ENCODE measurements around the gene CEP295NL. TPM values are rescaled to one million over a fixed set of nuclear protein-coding genes. Genes with fewer than 3 reads are reported as not detected.

The CEP295NL gene
- total RNA-seq, 1 experiment from 2014 or later: 1.8 TPM

DNA sequence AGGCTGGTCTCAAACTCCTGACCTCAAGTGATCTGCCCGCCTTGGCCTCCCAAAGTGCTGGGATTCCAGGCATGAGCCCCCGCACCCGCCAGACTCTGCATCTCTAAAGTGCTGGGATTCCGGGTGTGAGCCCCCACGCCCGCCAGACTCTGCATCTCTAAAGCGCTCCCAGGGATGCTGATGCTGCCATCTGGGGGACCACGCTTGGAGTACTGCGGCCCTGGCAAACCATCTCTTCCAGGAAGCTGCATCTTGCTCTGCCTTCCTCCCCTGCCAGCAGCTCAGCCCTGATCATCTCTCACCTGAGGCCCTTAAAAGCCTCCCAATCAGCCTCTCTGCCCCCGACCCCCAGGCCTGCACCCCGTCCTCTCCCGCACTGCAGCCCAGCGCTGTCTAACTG, 4.1 kb downstream of the CEP295NL start:
- Histone ChIP-seq H4K20me1 (ENCODE audit: low read length) (no peaks in the 10 kb centered on the region), H3K4me1 (ENCODE audit: insufficient read depth, low read length) (no peaks in the 10 kb centered on the region), H3K9ac (ENCODE audit: low read length) (no peak overlapping the region), H3K9me3 (ENCODE audit: low read length) (no peaks in the 10 kb centered on the region), H3K4me3 (ENCODE audit: low read length) (no peak overlapping the region), H2AFZ (ENCODE audit: low read length) (no peak overlapping the region), H3K36me3 (ENCODE audit: low read depth, low read length) (no peaks in the 10 kb centered on the region; the same call in 1 of the 2 replicates), H3K9me2 (replicated peaks; ENCODE audit: low read length) (no peaks in the 10 kb centered on the region), H3K27me3 (ENCODE audit: low read length) (no peaks in the 10 kb centered on the region), H3K79me2 (ENCODE audit: low read length) (no peaks in the 10 kb centered on the region), H3F3A (ENCODE audit: low read length, unreplicated experiment) (no peaks in the 10 kb centered on the region), H3K27ac (ENCODE audit: low read length) (no peak overlapping the region), H3K4me2 (ENCODE audit: low read length) (no peak overlapping the region)
- BruUV-seq (replicated peaks): no TSS peak
- TF ChIP-seq EZH2phosphoT487 (IDR thresholded peaks at IDR 0.05; ENCODE audit: borderline replicate concordance, low read length): no peak
- no peak for TF ChIP-seq EZH2 (IDR thresholded peaks at IDR 0.05; ENCODE audit: low read length, unreplicated experiment)
- TF ChIP-seq, protein P1, sequence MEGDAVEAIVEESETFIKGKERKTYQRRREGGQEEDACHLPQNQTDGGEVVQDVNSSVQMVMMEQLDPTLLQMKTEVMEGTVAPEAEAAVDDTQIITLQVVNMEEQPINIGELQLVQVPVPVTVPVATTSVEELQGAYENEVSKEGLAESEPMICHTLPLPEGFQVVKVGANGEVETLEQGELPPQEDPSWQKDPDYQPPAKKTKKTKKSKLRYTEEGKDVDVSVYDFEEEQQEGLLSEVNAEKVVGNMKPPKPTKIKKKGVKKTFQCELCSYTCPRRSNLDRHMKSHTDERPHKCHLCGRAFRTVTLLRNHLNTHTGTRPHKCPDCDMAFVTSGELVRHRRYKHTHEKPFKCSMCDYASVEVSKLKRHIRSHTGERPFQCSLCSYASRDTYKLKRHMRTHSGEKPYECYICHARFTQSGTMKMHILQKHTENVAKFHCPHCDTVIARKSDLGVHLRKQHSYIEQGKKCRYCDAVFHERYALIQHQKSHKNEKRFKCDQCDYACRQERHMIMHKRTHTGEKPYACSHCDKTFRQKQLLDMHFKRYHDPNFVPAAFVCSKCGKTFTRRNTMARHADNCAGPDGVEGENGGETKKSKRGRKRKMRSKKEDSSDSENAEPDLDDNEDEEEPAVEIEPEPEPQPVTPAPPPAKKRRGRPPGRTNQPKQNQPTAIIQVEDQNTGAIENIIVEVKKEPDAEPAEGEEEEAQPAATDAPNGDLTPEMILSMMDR (conservative IDR thresholded peaks at IDR 0.05; ENCODE audit: low read depth, low read length): no peak
- POLR2A ChIA-PET (ENCODE audit: unreplicated experiment): no interaction called here
- ATAC-seq (no peak), DNase-seq (no peak)
- CTCF ChIA-PET: no interaction called here
- intact Hi-C loops (cut with micrococcal nuclease): no loop called here

DNA sequence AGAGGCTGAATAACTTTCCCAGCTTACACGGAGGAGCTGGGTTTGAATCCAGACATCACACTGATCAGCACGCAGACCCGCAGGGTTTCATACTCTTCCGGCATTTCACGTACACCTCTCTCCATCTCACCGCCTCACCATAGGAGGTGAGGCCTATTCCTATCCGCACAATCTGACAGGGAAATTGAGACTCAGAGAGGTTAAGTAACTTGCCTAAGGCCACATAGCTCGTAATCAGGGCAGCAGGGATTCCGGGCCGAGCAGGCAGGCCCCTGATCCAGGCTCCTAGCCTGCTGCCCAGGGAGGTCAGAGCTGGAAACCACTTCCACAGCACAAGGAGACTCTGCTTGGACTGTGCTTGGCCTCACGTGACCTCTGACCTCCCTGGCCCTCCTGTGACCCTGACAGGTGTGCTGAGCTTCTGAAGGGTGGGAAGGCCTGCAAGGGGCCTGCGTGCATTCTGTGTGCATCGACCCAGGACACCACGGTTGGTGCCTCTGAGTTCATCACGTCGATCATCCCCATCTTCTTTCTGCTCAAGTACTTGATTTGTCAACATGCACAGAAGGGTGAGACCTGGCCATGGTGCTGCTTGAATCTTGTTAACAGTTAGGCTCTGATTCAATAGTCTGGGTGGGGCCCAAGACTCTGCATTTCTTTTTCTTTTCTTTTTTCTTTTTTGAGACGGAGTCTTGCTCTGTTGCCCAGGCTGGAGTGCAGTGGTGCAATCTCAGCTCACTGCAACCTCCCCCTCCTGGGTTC, 4.7 kb downstream of the CEP295NL start:
- Histone ChIP-seq H3K4me2 (ENCODE audit: low read length) (no peak overlapping the region), H3K36me3 (ENCODE audit: low read depth, low read length) (no peaks in the 10 kb centered on the region; the same call in 1 of the 2 replicates), H3K27ac (ENCODE audit: low read length) (no peak overlapping the region), H4K20me1 (ENCODE audit: low read length) (no peaks in the 10 kb centered on the region), H3K9ac (ENCODE audit: low read length) (no peak overlapping the region), H3K4me3 (ENCODE audit: low read length) (no peak overlapping the region), H3F3A (ENCODE audit: low read length, unreplicated experiment) (no peaks in the 10 kb centered on the region), H3K79me2 (ENCODE audit: low read length) (no peaks in the 10 kb centered on the region), H3K27me3 (ENCODE audit: low read length) (no peaks in the 10 kb centered on the region), H2AFZ (ENCODE audit: low read length) (no peak overlapping the region), H3K9me3 (ENCODE audit: low read length) (no peaks in the 10 kb centered on the region), H3K9me2 (replicated peaks; ENCODE audit: low read length) (no peaks in the 10 kb centered on the region), H3K4me1 (ENCODE audit: insufficient read depth, low read length) (no peaks in the 10 kb centered on the region)
- POLR2A ChIA-PET (ENCODE audit: unreplicated experiment): no interaction called here
- CTCF ChIA-PET: no interaction called here
- no TSS peak for BruUV-seq (replicated peaks)
- DNase-seq (no peak), ATAC-seq (no peak)
- TF ChIP-seq, protein P1 (conservative IDR thresholded peaks at IDR 0.05; ENCODE audit: low read depth, low read length): no peak
- TF ChIP-seq EZH2phosphoT487 (IDR thresholded peaks at IDR 0.05; ENCODE audit: borderline replicate concordance, low read length) (no peak), EZH2 (IDR thresholded peaks at IDR 0.05; ENCODE audit: low read length, unreplicated experiment) (no peak)
- intact Hi-C loops (cut with micrococcal nuclease): no loop called here

GRCh38 chr17:78897664-78898047, 5.3 kb downstream of the CEP295NL start:
- no TSS peak for BruUV-seq (replicated peaks)
- Histone ChIP-seq H3F3A (ENCODE audit: low read length, unreplicated experiment) (no peaks in the 10 kb centered on the region), H3K9me2 (replicated peaks; ENCODE audit: low read length) (no peaks in the 10 kb centered on the region), H3K36me3 (ENCODE audit: low read depth, low read length) (no peaks in the 10 kb centered on the region; the same call in 1 of the 2 replicates), H3K4me3 (ENCODE audit: low read length) (no peak overlapping the region), H3K27ac (ENCODE audit: low read length) (no peak overlapping the region), H4K20me1 (ENCODE audit: low read length) (no peaks in the 10 kb centered on the region), H3K27me3 (ENCODE audit: low read length) (no peaks in the 10 kb centered on the region), H3K9me3 (ENCODE audit: low read length) (no peaks in the 10 kb centered on the region), H3K4me2 (ENCODE audit: low read length) (no peak overlapping the region), H3K9ac (ENCODE audit: low read length) (no peak overlapping the region), H2AFZ (ENCODE audit: low read length) (no peak overlapping the region), H3K79me2 (ENCODE audit: low read length) (no peaks in the 10 kb centered on the region), H3K4me1 (ENCODE audit: insufficient read depth, low read length) (no peaks in the 10 kb centered on the region)
- ATAC-seq: no peak
- CTCF ChIA-PET: no interaction called here
- POLR2A ChIA-PET (ENCODE audit: unreplicated experiment): no interaction called here
- intact Hi-C loops (cut with micrococcal nuclease): no loop called here
- TF ChIP-seq EZH2 (IDR thresholded peaks at IDR 0.05; ENCODE audit: low read length, unreplicated experiment) (no peak), EZH2phosphoT487 (IDR thresholded peaks at IDR 0.05; ENCODE audit: borderline replicate concordance, low read length) (no peak)
- TF ChIP-seq, protein P1 (conservative IDR thresholded peaks at IDR 0.05; ENCODE audit: low read depth, low read length): no peak
- DNase-seq: no peak
